Endothelial cell of umbilical vein (primary cell): Measurements from ENCODE around the gene TSPAN15.

Experiments used
- CTCF ChIP-seq, 2 donors: IDR thresholded peaks; 1 replicate in 1 of 2; 2 replicates in 1 of 2; pipeline ENCODE4 v1.5.1; 2011; ENCODE audit warnings: low read length in 2 of 2, mild to moderate bottlenecking in 2 of 2, moderate library complexity in 2 of 2, control low read depth in 1 of 2, inconsistent platforms in 1 of 2, low read depth in 1 of 2; ENCODE audit not compliant: insufficient read depth in 1 of 2; ENCODE audit errors: extremely low read depth in 1 of 2
- EZH2 ChIP-seq: IDR thresholded peaks from 2 replicates; pipeline ENCODE4 v1.6.1; 2012; ENCODE audit warnings: borderline replicate concordance, low read depth, mild to moderate bottlenecking, moderate library complexity, low read length, inconsistent platforms; ENCODE audit not compliant: severe bottlenecking
- FOS ChIP-seq: IDR thresholded peaks from 2 replicates; pipeline ENCODE4 v1.6.1; 2011; ENCODE audit warnings: mild to moderate bottlenecking, low read length, moderate library complexity, borderline replicate concordance; ENCODE audit not compliant: insufficient read depth
- JUN ChIP-seq: IDR thresholded peaks from 2 replicates; pipeline ENCODE4 v1.6.1; 2011; ENCODE audit warnings: borderline replicate concordance, low read depth; ENCODE audit not compliant: insufficient read length, insufficient read depth
- MYC ChIP-seq: IDR thresholded peaks from one replicate; pipeline ENCODE4 v1.6.1; 2011; ENCODE audit warnings: mild to moderate bottlenecking, low read depth, low read length
- POLR2A ChIP-seq: IDR thresholded peaks from 2 replicates; pipeline ENCODE4 v1.6.1; 2012; ENCODE audit warnings: low read depth, mild to moderate bottlenecking, control low read depth, low read length
- POLR2AphosphoS5 ChIP-seq: IDR thresholded peaks from 2 replicates; pipeline ENCODE4 v1.6.1; 2012; ENCODE audit warnings: low read depth, mild to moderate bottlenecking, control low read depth, low read length, moderate library complexity; ENCODE audit not compliant: insufficient read depth
- TF ChIP-seq, protein P1 (sequence below): IDR thresholded peaks from 2 replicates; pipeline ENCODE4 v1.6.1; 2011; ENCODE audit not compliant: insufficient read depth, insufficient read length

GRCh38 chr10:69461243-69462025 lies 10.2 kb downstream of the TSPAN15 start:
- TF ChIP-seq CTCF (IDR thresholded peaks at IDR 0.05; ENCODE audit: extremely low read depth in 1 of 2, insufficient read depth in 1 of 2, low read depth in 1 of 2, low read length in 2 of 2) = no peak
- TF ChIP-seq POLR2A = no peak
- TF ChIP-seq POLR2AphosphoS5 = no peak
- TF ChIP-seq FOS = no peak
- TF ChIP-seq EZH2 = no peak
- TF ChIP-seq MYC = no peak
- TF ChIP-seq, protein P1, sequence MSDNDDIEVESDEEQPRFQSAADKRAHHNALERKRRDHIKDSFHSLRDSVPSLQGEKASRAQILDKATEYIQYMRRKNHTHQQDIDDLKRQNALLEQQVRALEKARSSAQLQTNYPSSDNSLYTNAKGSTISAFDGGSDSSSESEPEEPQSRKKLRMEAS = no peak
- no peak for TF ChIP-seq JUN
